NB4 (cell line): Measurements from ENCODE around the gene ZNF182.

Experiments used
- CTCF ChIP-seq: IDR thresholded peaks from one replicate; pipeline ENCODE4 v1.5.1; 2012; ENCODE audit warnings: low read depth, low read length
- MAX ChIP-seq: IDR thresholded peaks from 2 replicates; pipeline ENCODE4 v1.6.1; 2011; ENCODE audit warnings: low read depth, low read length
- MYC ChIP-seq: IDR thresholded peaks from 2 replicates; pipeline ENCODE4 v1.6.1; 2011; ENCODE audit warnings: low read depth, low read length
- POLR2A ChIP-seq: IDR thresholded peaks from 2 replicates; pipeline ENCODE4 v1.6.1; 2011; ENCODE audit warnings: mild to moderate bottlenecking; ENCODE audit not compliant: insufficient read length; ENCODE audit errors: extremely low read depth

DNA sequence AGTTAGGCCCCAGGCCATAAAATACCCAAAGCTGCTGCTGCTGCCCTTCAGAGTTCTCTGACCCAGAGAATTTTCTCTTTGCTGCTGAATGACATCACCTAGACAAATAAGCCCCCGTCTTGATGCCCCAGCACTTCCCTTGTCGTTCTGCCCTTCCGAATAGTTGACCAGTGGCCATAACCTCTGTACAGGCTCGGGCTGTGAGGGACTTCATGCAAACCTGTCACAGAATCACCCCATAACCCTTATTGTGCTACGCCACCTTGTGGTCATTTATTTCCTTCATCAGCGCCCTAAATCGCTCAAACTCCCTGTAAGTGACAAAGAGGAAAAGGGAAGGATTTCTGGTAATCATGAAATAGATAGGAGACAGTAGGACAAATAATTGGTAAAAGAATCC lies 21.8 kb upstream of the ZNF182 start:
- TF ChIP-seq POLR2A: no peak
- peak; percentile 34 for TF ChIP-seq CTCF
- TF ChIP-seq MYC: no peak
- TF ChIP-seq MAX: no peak
